H9 (cell line): ENCODE data around the gene ERCC6L2. TPM values are rescaled to one million over a fixed set of nuclear protein-coding genes. Genes with fewer than 3 reads are reported as not detected.

Experiments
- DNase-seq: peaks from one replicate; pipeline ENCODE4 v3.0.0-alpha.2; 2017
- H2AFZ ChIP-seq: one replicate; pipeline ENCODE4 v1.6.1; 2013; ENCODE audit warnings: mild to moderate bottlenecking, low read length, control low read depth, moderate library complexity
- H2AK5ac ChIP-seq: 2 replicates; pipeline ENCODE4 v1.6.1; 2013; ENCODE audit warnings: low read length, control low read depth, mixed read lengths; ENCODE audit not compliant: insufficient read length
- H2BK120ac ChIP-seq: one replicate; pipeline ENCODE4 v1.6.1; 2013; ENCODE audit warnings: low read depth, mild to moderate bottlenecking, low read length, control low read depth, inconsistent platforms; ENCODE audit not compliant: poor library complexity, severe bottlenecking
- H2BK12ac ChIP-seq: 2 replicates; pipeline ENCODE4 v1.6.1; 2013; ENCODE audit warnings: low read length, control low read depth, mixed read lengths, low read depth; ENCODE audit not compliant: insufficient read length
- H2BK15ac ChIP-seq: 2 replicates; pipeline ENCODE4 v1.6.1; 2013; ENCODE audit warnings: low read depth, low read length, control low read depth
- H2BK20ac ChIP-seq: one replicate; pipeline ENCODE4 v1.6.1; 2013; ENCODE audit warnings: low read depth, mild to moderate bottlenecking, low read length, control low read depth, inconsistent platforms; ENCODE audit not compliant: poor library complexity, severe bottlenecking
- H2BK5ac ChIP-seq: 2 replicates; pipeline ENCODE4 v1.6.1; 2013; ENCODE audit warnings: low read length, control low read depth, mixed read lengths; ENCODE audit not compliant: insufficient read length
- H3K14ac ChIP-seq: 2 replicates; pipeline ENCODE4 v1.6.1; 2013; ENCODE audit warnings: low read length, control low read depth; ENCODE audit not compliant: insufficient read depth
- H3K18ac ChIP-seq: 2 replicates; pipeline ENCODE4 v1.6.1; 2013; ENCODE audit warnings: low read depth, mild to moderate bottlenecking, mixed read lengths, low read length, control low read depth; ENCODE audit not compliant: insufficient read length
- H3K23ac ChIP-seq: 2 replicates; pipeline ENCODE4 v1.6.1; 2013; ENCODE audit warnings: low read length, control low read depth, mixed read lengths, low read depth; ENCODE audit not compliant: insufficient read length
- H3K23me2 ChIP-seq: 2 replicates; pipeline ENCODE4 v1.6.1; 2013; ENCODE audit warnings: low read depth, mild to moderate bottlenecking, mixed read lengths, low read length, control low read depth; ENCODE audit not compliant: insufficient read length, poor library complexity, severe bottlenecking
- H3K27ac ChIP-seq: 2 replicates; pipeline ENCODE4 v1.5.1; 2013; ENCODE audit warnings: low read length, control low read depth, mixed read lengths, low read depth; ENCODE audit not compliant: insufficient read length
- H3K27me3 ChIP-seq: 2 replicates; pipeline ENCODE4 v1.6.1; 2013; ENCODE audit warnings: low read length, control low read depth, inconsistent platforms; ENCODE audit not compliant: insufficient read depth
- H3K4ac ChIP-seq: 2 replicates; pipeline ENCODE4 v1.6.1; 2013; ENCODE audit warnings: low read depth, mild to moderate bottlenecking, control low read depth, inconsistent platforms, low read length, moderate library complexity
- H3K4me1 ChIP-seq: 2 replicates; pipeline ENCODE4 v1.6.1; 2013; ENCODE audit warnings: low read length, control low read depth, inconsistent platforms; ENCODE audit not compliant: insufficient read depth
- H3K4me2 ChIP-seq: 2 replicates; pipeline ENCODE4 v1.6.1; 2013; ENCODE audit warnings: low read length, control low read depth, mixed read lengths; ENCODE audit not compliant: insufficient read length, insufficient read depth
- H3K56ac ChIP-seq: 2 replicates; pipeline ENCODE4 v1.6.1; 2013; ENCODE audit warnings: low read depth, mild to moderate bottlenecking, mixed read lengths, low read length, control low read depth; ENCODE audit not compliant: insufficient read length
- H3K79me1 ChIP-seq: 2 replicates; pipeline ENCODE4 v1.6.1; 2013; ENCODE audit warnings: low read depth, mild to moderate bottlenecking, moderate library complexity, low read length, control low read depth, inconsistent platforms; ENCODE audit not compliant: insufficient read depth, poor library complexity, severe bottlenecking
- H3K79me2 ChIP-seq: 2 replicates; pipeline ENCODE4 v1.6.1; 2013; ENCODE audit warnings: low read length, control low read depth, inconsistent platforms; ENCODE audit not compliant: insufficient read depth
- H3K9ac ChIP-seq: 2 replicates; pipeline ENCODE4 v1.6.1; 2013; ENCODE audit warnings: low read length, control low read depth, mixed read lengths; ENCODE audit not compliant: insufficient read length; ENCODE audit errors: extremely low read depth
- H3K9me3 ChIP-seq: one replicate; pipeline ENCODE4 v1.6.1; 2013; ENCODE audit warnings: low read depth, low read length, inconsistent platforms; ENCODE audit not compliant: control insufficient read depth
- H3T11ph ChIP-seq: one replicate; pipeline ENCODE4 v1.6.1; 2013; ENCODE audit warnings: mild to moderate bottlenecking, low read length, control low read depth, inconsistent platforms
- H4K20me1 ChIP-seq: one replicate; pipeline ENCODE4 v1.6.1; 2013; ENCODE audit not compliant: control insufficient read depth, insufficient read length, insufficient read depth
- H4K5ac ChIP-seq: 2 replicates; pipeline ENCODE4 v1.6.1; 2013; ENCODE audit warnings: low read depth, mild to moderate bottlenecking, mixed read lengths, low read length, control low read depth; ENCODE audit not compliant: insufficient read length
- H4K8ac ChIP-seq: replicated peaks from 2 replicates; pipeline ENCODE4 v1.6.1; 2013; ENCODE audit warnings: low read length, control low read depth, mixed read lengths, low read depth; ENCODE audit not compliant: insufficient read length
- H4K91ac ChIP-seq: 2 replicates; pipeline ENCODE4 v1.6.1; 2013; ENCODE audit warnings: low read depth, mild to moderate bottlenecking, moderate library complexity, mixed read lengths, low read length, control low read depth; ENCODE audit not compliant: insufficient read length
- H3K27ac Mint-ChIP-seq, 3 experiments: 2 replicates in 2 of 3; 3 replicates in 1 of 3; pipeline ENCODE4 v1.8.0; 2020 to 2021; ENCODE audit warnings: mixed read lengths in 3 of 3, mild to moderate bottlenecking in 1 of 3, moderate library complexity in 1 of 3
- H3K27me3 Mint-ChIP-seq: 2 replicates; pipeline ENCODE4 v1.8.0; 2021; ENCODE audit warnings: low read depth, mild to moderate bottlenecking, moderate library complexity, mixed read lengths
- H3K36me3 Mint-ChIP-seq, 3 experiments: 2 replicates in 2 of 3; 3 replicates in 1 of 3; pipeline ENCODE4 v1.8.0; 2020 to 2021; ENCODE audit warnings: low read depth in 3 of 3, mixed read lengths in 3 of 3; ENCODE audit not compliant: insufficient read depth in 1 of 3
- H3K4me1 Mint-ChIP-seq, 2 experiments: 2 replicates each; pipeline ENCODE4 v1.8.0; 2020; ENCODE audit warnings: mixed read lengths in 2 of 2
- H3K4me3 Mint-ChIP-seq, 2 experiments: 2 replicates in 1 of 2; 3 replicates in 1 of 2; pipeline ENCODE4 v1.8.0; 2020 to 2021; ENCODE audit warnings: mild to moderate bottlenecking in 2 of 2, mixed read lengths in 2 of 2, moderate library complexity in 1 of 2
- H3K9me3 Mint-ChIP-seq, 2 experiments: 2 replicates in 1 of 2; 3 replicates in 1 of 2; pipeline ENCODE4 v1.8.0; 2020; ENCODE audit warnings: mild to moderate bottlenecking in 2 of 2, mixed read lengths in 2 of 2, moderate library complexity in 1 of 2
- WGBS: extraction: QIAGEN DNeasy Blood & Tissue Kit; methylation state at CpG from one replicate; pipeline ENCODE4 v1.1.7; 2013; ENCODE audit warnings: missing lambda C conversion rate, low lambda C conversion rate, mixed read lengths; ENCODE audit not compliant: insufficient read length; ENCODE audit errors: extremely low coverage; 5-methylcytosine and 5-hydroxymethylcytosine counted together
- total RNA-seq: library from RNA; stranded (reverse); gene quantifications from 2 replicates; pipeline ENCODE4 v1.2.1, GENCODE V29; 2021
- TF ChIP-seq, protein P1 (sequence below): fragments of 200-600 bp; sonication (generic); conservative IDR thresholded peaks from 3 replicates; pipeline ENCODE4 v1.8.0; 2021; ENCODE audit warnings: antibody characterized with exemption, mild to moderate bottlenecking

Gene ERCC6L2
- total RNA-seq, 1 experiment from 2014 or later, result 57.7 TPM

DNA sequence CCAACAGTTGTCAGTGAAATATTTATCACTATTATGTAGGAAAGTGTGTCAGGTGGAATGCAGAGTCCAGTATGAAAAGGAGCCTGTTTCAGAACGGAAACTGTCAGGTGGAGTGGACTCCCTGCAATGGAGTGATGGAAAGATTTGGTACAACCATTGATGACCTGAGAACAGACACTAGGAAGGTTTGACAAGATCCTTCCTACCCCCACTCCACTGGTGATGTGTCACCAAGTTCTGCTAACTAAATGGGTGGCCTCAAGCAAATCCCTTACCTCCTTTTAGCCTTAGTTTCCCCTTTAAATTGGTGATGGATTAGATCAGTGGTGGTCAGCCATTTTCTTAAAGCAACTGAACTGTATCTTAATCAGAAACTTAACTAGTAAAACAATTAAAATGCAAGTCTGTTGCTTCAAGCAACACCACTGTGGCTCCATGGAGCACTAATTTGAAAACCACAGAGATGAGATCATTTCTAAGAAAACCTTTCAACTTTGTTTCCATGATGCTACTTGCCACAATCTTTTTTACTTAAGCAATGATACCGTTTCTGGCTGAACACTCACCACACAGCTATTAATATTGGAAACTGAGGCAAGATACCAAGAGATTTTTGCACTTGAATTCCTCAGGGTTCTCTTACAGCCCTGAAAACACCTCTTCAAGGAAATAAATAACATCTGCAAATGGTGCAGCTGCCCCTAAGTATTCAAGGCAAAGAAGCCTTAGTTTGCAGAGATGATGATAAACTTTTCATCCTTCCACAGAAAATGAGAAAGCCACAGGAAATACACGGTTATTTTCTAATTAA lies 140.6 kb downstream of the ERCC6L2 start:
- H2BK12ac ChIP-seq, result no peak overlapping the region
- H3T11ph ChIP-seq, result no peak overlapping the region
- H4K8ac ChIP-seq, result no peak overlapping the region
- Mint-ChIP-seq H3K27me3 (peaks cover 28% of the 10 kb centered on the region), H3K27ac (no peak overlapping the region), H3K4me1 (peaks cover 0 to 7% of the 10 kb centered on the region in 2 experiments; a peak in 1 of 4 replicates), H3K36me3 (peaks cover 2 to 10% (median 4%) of the 10 kb centered on the region in 3 experiments; a peak in 5 of 7 replicates), H3K4me3 (no peak overlapping the region), H3K9me3 (no peaks in the 10 kb centered on the region)
- no peak overlapping the region for H2BK120ac ChIP-seq
- no peak overlapping the region for H2BK15ac ChIP-seq
- no peak overlapping the region for H2AK5ac ChIP-seq
- H3K23ac ChIP-seq, result no peak overlapping the region
- no peaks in the 10 kb centered on the region for H3K79me1 ChIP-seq
- peaks cover 6% of the 10 kb centered on the region for H3K23me2 ChIP-seq
- H4K20me1 ChIP-seq, result no peaks in the 10 kb centered on the region
- H3K56ac ChIP-seq, result no peak overlapping the region
- no peak overlapping the region for H3K9ac ChIP-seq
- H3K14ac ChIP-seq, result no peak overlapping the region
- H4K91ac ChIP-seq, result no peak overlapping the region
- H2BK5ac ChIP-seq, result no peak overlapping the region
- no peak overlapping the region for H3K18ac ChIP-seq
- H3K9me3 ChIP-seq, result no peaks in the 10 kb centered on the region
- DNase-seq, result no peak
- WGBS, result no CpG with 5 or more reads among the region's 3 CpGs
- H3K4me2 ChIP-seq, result no peak overlapping the region
- H4K5ac ChIP-seq, result no peak overlapping the region
- H3K27ac ChIP-seq, result no peak overlapping the region
- H2AFZ ChIP-seq, result no peak overlapping the region
- H3K79me2 ChIP-seq, result no peaks in the 10 kb centered on the region
- peaks cover 12% of the 10 kb centered on the region; the same call in 1 of the 2 replicates for H3K27me3 ChIP-seq
- TF ChIP-seq, protein P1, sequence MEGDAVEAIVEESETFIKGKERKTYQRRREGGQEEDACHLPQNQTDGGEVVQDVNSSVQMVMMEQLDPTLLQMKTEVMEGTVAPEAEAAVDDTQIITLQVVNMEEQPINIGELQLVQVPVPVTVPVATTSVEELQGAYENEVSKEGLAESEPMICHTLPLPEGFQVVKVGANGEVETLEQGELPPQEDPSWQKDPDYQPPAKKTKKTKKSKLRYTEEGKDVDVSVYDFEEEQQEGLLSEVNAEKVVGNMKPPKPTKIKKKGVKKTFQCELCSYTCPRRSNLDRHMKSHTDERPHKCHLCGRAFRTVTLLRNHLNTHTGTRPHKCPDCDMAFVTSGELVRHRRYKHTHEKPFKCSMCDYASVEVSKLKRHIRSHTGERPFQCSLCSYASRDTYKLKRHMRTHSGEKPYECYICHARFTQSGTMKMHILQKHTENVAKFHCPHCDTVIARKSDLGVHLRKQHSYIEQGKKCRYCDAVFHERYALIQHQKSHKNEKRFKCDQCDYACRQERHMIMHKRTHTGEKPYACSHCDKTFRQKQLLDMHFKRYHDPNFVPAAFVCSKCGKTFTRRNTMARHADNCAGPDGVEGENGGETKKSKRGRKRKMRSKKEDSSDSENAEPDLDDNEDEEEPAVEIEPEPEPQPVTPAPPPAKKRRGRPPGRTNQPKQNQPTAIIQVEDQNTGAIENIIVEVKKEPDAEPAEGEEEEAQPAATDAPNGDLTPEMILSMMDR, result no peak
- H3K4ac ChIP-seq, result no peak overlapping the region
- no peak overlapping the region for H2BK20ac ChIP-seq
- no peaks in the 10 kb centered on the region for H3K4me1 ChIP-seq
